Bronchial smooth muscle cell (primary cell): ENCODE measurements around the gene TYW1B. TPM values are rescaled to one million over a fixed set of nuclear protein-coding genes. Genes with fewer than 3 reads are reported as not detected.

Experiments used
- total RNA-seq: library from RNA; depleted of rRNA; stranded (reverse); fragments of >200 nt; gene quantifications from 2 replicates; pipeline ENCODE4 v1.2.1, GENCODE V29; 2014

The TYW1B gene
- 1.3 and 5.8 TPM in 2 replicates for total RNA-seq

GRCh38 chr7:72827839-72828591 lies at the start of gene TYW1B:
Gene TYW1B (minus strand): TSS chr7:72828200. CDS start chr7:72828075, 125 bp downstream.

Other genes with a start within 250 kb of the TYW1B start
- 3.0 and 3.2 TPM in 2 replicates for gene POM121, start 96.9 kb upstream of the TYW1B start, total RNA-seq
- under 0.01 TPM in 1 of 2 replicates, not detected in the other for gene TRIM74, start 141.3 kb upstream of the TYW1B start, total RNA-seq
- not detected in 2 replicates for gene SPDYE8, start 201.6 kb upstream of the TYW1B start, total RNA-seq
- not detected in 2 replicates for gene SPDYE11, start 229.7 kb upstream of the TYW1B start, total RNA-seq